Mesenchymal stem cell (in vitro differentiated cells and primary cell): ENCODE measurements around the gene CARD19.

Experiments
- DNase-seq: peaks from one replicate; pipeline ENCODE4 v3.0.0-alpha.2; 2013
- H2AFZ ChIP-seq: one replicate; pipeline ENCODE4 v1.6.1; 2013; ENCODE audit warnings: low read depth, mild to moderate bottlenecking, control low read depth, inconsistent platforms, low read length, moderate library complexity
- H2AK5ac ChIP-seq: 2 replicates; pipeline ENCODE4 v1.6.1; 2013; ENCODE audit warnings: low read length, moderate library complexity, mild to moderate bottlenecking, inconsistent platforms; ENCODE audit not compliant: severe bottlenecking
- H2BK120ac ChIP-seq: one replicate; pipeline ENCODE4 v1.6.1; 2013; ENCODE audit warnings: low read depth, mild to moderate bottlenecking, inconsistent platforms, low read length, moderate library complexity
- H2BK12ac ChIP-seq, 2 experiments: one replicate each; pipeline ENCODE4 v1.6.1; 2013; ENCODE audit warnings: inconsistent platforms in 2 of 2, low read length in 2 of 2, mild to moderate bottlenecking in 2 of 2, moderate library complexity in 2 of 2, control low read depth in 1 of 2
- H2BK15ac ChIP-seq: one replicate; pipeline ENCODE4 v1.6.1; 2013; ENCODE audit warnings: mild to moderate bottlenecking, low read depth, inconsistent platforms; ENCODE audit not compliant: poor library complexity, severe bottlenecking
- H2BK5ac ChIP-seq: 2 replicates; pipeline ENCODE4 v1.6.1; 2013; ENCODE audit warnings: low read depth, mild to moderate bottlenecking, low read length, control low read depth, inconsistent platforms; ENCODE audit not compliant: poor library complexity, severe bottlenecking
- H3K14ac ChIP-seq, 2 experiments: one replicate each; pipeline ENCODE4 v1.6.1; 2013; ENCODE audit warnings: inconsistent platforms in 2 of 2, low read length in 2 of 2, control low read depth in 1 of 2, mild to moderate bottlenecking in 1 of 2, moderate library complexity in 1 of 2
- H3K18ac ChIP-seq, 2 experiments: one replicate each; pipeline ENCODE4 v1.6.1; 2013; ENCODE audit warnings: inconsistent platforms in 2 of 2, low read length in 2 of 2, control low read depth in 1 of 2, low read depth in 1 of 2, mild to moderate bottlenecking in 1 of 2
- H3K23ac ChIP-seq, 2 experiments: one replicate each; pipeline ENCODE4 v1.6.1; 2013; ENCODE audit warnings: inconsistent platforms in 2 of 2, low read length in 2 of 2, mild to moderate bottlenecking in 2 of 2, moderate library complexity in 2 of 2, control low read depth in 1 of 2
- H3K27ac ChIP-seq: 2 replicates; pipeline ENCODE4 v1.5.1; 2013; ENCODE audit warnings: mild to moderate bottlenecking, moderate library complexity, low read length, control low read depth, inconsistent platforms; ENCODE audit not compliant: poor library complexity, severe bottlenecking
- H3K27me3 ChIP-seq, 2 experiments: 2 replicates each; pipeline versions ENCODE4 v1.6.1 to v1.7.0; 2013; ENCODE audit warnings: low read length in 2 of 2, mild to moderate bottlenecking in 2 of 2, moderate library complexity in 2 of 2, control low read depth in 1 of 2, inconsistent platforms in 1 of 2; ENCODE audit not compliant: control insufficient read depth in 1 of 2, insufficient read depth in 1 of 2
- H3K36me3 ChIP-seq, 2 experiments: 2 replicates each; pipeline versions ENCODE4 v1.6.1 to v1.7.0; 2013; ENCODE audit warnings: low read length in 2 of 2, control low read depth in 1 of 2, inconsistent platforms in 1 of 2, low read depth in 1 of 2, mild to moderate bottlenecking in 1 of 2; ENCODE audit not compliant: insufficient read depth in 2 of 2, control insufficient read depth in 1 of 2
- H3K4ac ChIP-seq, 2 experiments: one replicate each; pipeline ENCODE4 v1.6.1; 2013; ENCODE audit warnings: inconsistent platforms in 2 of 2, low read length in 2 of 2, mild to moderate bottlenecking in 2 of 2, moderate library complexity in 2 of 2, control low read depth in 1 of 2, low read depth in 1 of 2
- H3K4me1 ChIP-seq: 2 replicates; pipeline ENCODE4 v1.6.1; 2013; ENCODE audit warnings: low read depth, low read length, control low read depth; ENCODE audit not compliant: control insufficient read depth, insufficient read depth
- H3K4me2 ChIP-seq: 2 replicates; pipeline ENCODE4 v1.6.1; 2013; ENCODE audit warnings: low read length, mild to moderate bottlenecking, inconsistent platforms; ENCODE audit not compliant: poor library complexity, severe bottlenecking
- H3K4me3 ChIP-seq, 2 experiments: 2 replicates each; pipeline versions ENCODE4 v1.5.1 to v1.7.0; 2013; ENCODE audit warnings: low read length in 2 of 2, mild to moderate bottlenecking in 2 of 2, control low read depth in 1 of 2, low read depth in 1 of 2; ENCODE audit not compliant: insufficient read depth in 1 of 2
- H3K79me1 ChIP-seq: replicated peaks from 2 replicates; pipeline ENCODE4 v1.6.1; 2013; ENCODE audit warnings: mild to moderate bottlenecking, control low read depth, low read length, inconsistent platforms; ENCODE audit not compliant: poor library complexity, severe bottlenecking
- H3K9ac ChIP-seq: 2 replicates; pipeline ENCODE4 v1.7.0; 2013; ENCODE audit warnings: mild to moderate bottlenecking, low read length, moderate library complexity
- H3K9me3 ChIP-seq: 2 replicates; pipeline ENCODE4 v1.7.0; 2013; ENCODE audit warnings: mild to moderate bottlenecking, low read length; ENCODE audit not compliant: control insufficient read depth
- H4K8ac ChIP-seq: one replicate; pipeline ENCODE4 v1.6.1; 2013; ENCODE audit warnings: inconsistent platforms, mild to moderate bottlenecking, low read length, moderate library complexity
- H4K91ac ChIP-seq: one replicate; pipeline ENCODE4 v1.6.1; 2013; ENCODE audit warnings: mild to moderate bottlenecking, low read length, inconsistent platforms
- WGBS: methylation state at CpG from one replicate; pipeline ENCODE4 v1.1.7; 2013; ENCODE audit warnings: mixed read lengths; 5-methylcytosine and 5-hydroxymethylcytosine counted together

Gene CARD19

GRCh38 chr9:93118863-93119702 is 23.1 kb downstream of the CARD19 start:
- WGBS, result 97% methylated on average over 12 of the region's 12 CpGs

GRCh38 chr9:93119703-93119952 is 23.6 kb downstream of the CARD19 start:
- Histone ChIP-seq H2BK15ac (no peak overlapping the region), H3K79me1 (peaks cover 6% of the 10 kb centered on the region), H4K8ac (peak overlapping the region; percentile 73), H2BK5ac (no peak overlapping the region), H3K4me1 (peaks cover 29% of the 10 kb centered on the region), H3K4me3 (no peak overlapping the region), H2BK120ac (no peak overlapping the region), H2AK5ac (no peak overlapping the region), H3K27ac (peak overlapping the region; percentile 31), H3K23ac (no peak overlapping the region), H3K9me3 (no peaks in the 10 kb centered on the region), H3K4ac (peak overlapping the region; percentile 68 to 69), H3K18ac (peak overlapping the region; percentile 29 to 85), H2AFZ (no peak overlapping the region), H3K36me3 (peaks cover 12 to 42% of the 10 kb centered on the region in 2 experiments), H3K9ac (peak overlapping the region; percentile 22), H3K14ac (peak overlapping the region in 1 of 2 experiments; percentile 91), H2BK12ac (peak overlapping the region; percentile 8 to 29), H3K4me2 (no peak overlapping the region), H4K91ac (peak overlapping the region; percentile 65), H3K27me3 (no peaks in the 10 kb centered on the region)
- no peak for DNase-seq
- WGBS, result 91% methylated on average over 5 of the region's 5 CpGs

More at GRCh38 chr9:93118863-93119702, 23.1 kb downstream of the CARD19 start:
- peak overlapping the region; percentile 29 to 85 for H3K18ac ChIP-seq
- H2AK5ac ChIP-seq, result peak overlapping the region; percentile 2
- H2BK5ac ChIP-seq, result no peak overlapping the region
- H2BK12ac ChIP-seq, result peak overlapping the region; percentile 29 to 70
- H3K9ac ChIP-seq, result peak overlapping the region; percentile 22
- no peaks in the 10 kb centered on the region for H3K27me3 ChIP-seq
- H3K27ac ChIP-seq, result peak overlapping the region; percentile 31
- H3K9me3 ChIP-seq, result no peaks in the 10 kb centered on the region
- peak overlapping the region; percentile 68 to 69 for H3K4ac ChIP-seq
- peaks cover 32% of the 10 kb centered on the region for H3K4me1 ChIP-seq
- peak overlapping the region; percentile 76 for H4K8ac ChIP-seq
- no peak for DNase-seq
- H3K23ac ChIP-seq, result no peak overlapping the region
- no peak overlapping the region for H2AFZ ChIP-seq
- H3K79me1 ChIP-seq, result peaks cover 8% of the 10 kb centered on the region
- H3K4me2 ChIP-seq, result no peak overlapping the region
- no peak overlapping the region for H2BK15ac ChIP-seq
- no peak overlapping the region for H3K4me3 ChIP-seq
- peaks cover 16 to 44% of the 10 kb centered on the region in 2 experiments for H3K36me3 ChIP-seq
- no peak overlapping the region for H2BK120ac ChIP-seq
- peak overlapping the region; percentile 65 for H4K91ac ChIP-seq
- peak overlapping the region in 1 of 2 experiments; percentile 91 for H3K14ac ChIP-seq

GRCh38 chr9:93119953-93120845 is 24.2 kb downstream of the CARD19 start:
- H3K9me3 ChIP-seq, result no peaks in the 10 kb centered on the region
- no peak overlapping the region for H2AFZ ChIP-seq
- 69% methylated on average over 19 of the region's 23 CpGs for WGBS
- H3K36me3 ChIP-seq, result peaks cover 13 to 42% of the 10 kb centered on the region in 2 experiments
- H4K91ac ChIP-seq, result peak overlapping the region; percentile 65
- H2BK120ac ChIP-seq, result no peak overlapping the region
- peak overlapping the region in 1 of 2 experiments; percentile 69 for H3K4ac ChIP-seq
- H2BK15ac ChIP-seq, result peak overlapping the region; percentile 29
- H3K79me1 ChIP-seq, result peaks cover 3% of the 10 kb centered on the region
- no peak overlapping the region for H3K23ac ChIP-seq
- H4K8ac ChIP-seq, result peak overlapping the region; percentile 73
- H2BK12ac ChIP-seq, result peak overlapping the region in 1 of 2 experiments; percentile 51
- H3K18ac ChIP-seq, result peak overlapping the region; percentile 56 to 85
- H3K14ac ChIP-seq, result peak overlapping the region in 1 of 2 experiments; percentile 91
- H3K4me1 ChIP-seq, result peaks cover 29% of the 10 kb centered on the region
- H3K4me3 ChIP-seq, result no peak overlapping the region
- H3K27ac ChIP-seq, result peak overlapping the region; percentile 31
- no peak overlapping the region for H3K4me2 ChIP-seq
- H3K27me3 ChIP-seq, result no peaks in the 10 kb centered on the region
- peak; percentile 91 for DNase-seq
- H3K9ac ChIP-seq, result peak overlapping the region; percentile 24
- H2BK5ac ChIP-seq, result no peak overlapping the region
- H2AK5ac ChIP-seq, result no peak overlapping the region
